Panc1 (cell line): Measurements from ENCODE around the gene ANO6.

Experiments used
- POLR2AphosphoS5 ChIP-seq: IDR thresholded peaks from 2 replicates; pipeline ENCODE4 v1.6.1; 2012; ENCODE audit warnings: mild to moderate bottlenecking, low read depth, low read length, moderate library complexity
- SIN3A ChIP-seq: IDR thresholded peaks from 2 replicates; pipeline ENCODE4 v1.6.1; 2012; ENCODE audit warnings: low read depth, mild to moderate bottlenecking, low read length, moderate library complexity, borderline replicate concordance; ENCODE audit not compliant: insufficient read depth
- TF ChIP-seq, protein P1 (sequence below): fragments of 450-650 bp; IDR thresholded peaks from 2 replicates; pipeline ENCODE4 v1.5.1; 2017; ENCODE audit warnings: mild to moderate bottlenecking

DNA sequence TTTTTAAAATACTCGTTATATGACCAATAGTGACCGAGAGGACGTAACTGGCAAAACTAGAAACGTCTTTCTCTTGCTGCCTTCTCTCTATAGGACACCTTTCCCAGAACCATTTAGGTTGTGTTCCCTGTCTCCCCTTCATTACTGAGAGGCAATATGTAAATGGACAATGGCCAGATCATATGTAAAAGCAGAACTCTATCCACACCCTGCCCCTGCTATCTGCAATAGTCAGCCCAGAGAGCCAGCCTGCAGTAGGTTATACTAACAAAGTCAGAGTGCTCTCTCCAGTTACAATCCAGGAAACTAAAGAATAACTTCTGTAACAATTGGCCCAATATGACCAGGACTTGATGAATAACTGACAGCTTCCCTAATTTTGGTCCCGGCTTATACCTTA is 216.8 kb downstream of the ANO6 start:
- TF ChIP-seq, protein P1, sequence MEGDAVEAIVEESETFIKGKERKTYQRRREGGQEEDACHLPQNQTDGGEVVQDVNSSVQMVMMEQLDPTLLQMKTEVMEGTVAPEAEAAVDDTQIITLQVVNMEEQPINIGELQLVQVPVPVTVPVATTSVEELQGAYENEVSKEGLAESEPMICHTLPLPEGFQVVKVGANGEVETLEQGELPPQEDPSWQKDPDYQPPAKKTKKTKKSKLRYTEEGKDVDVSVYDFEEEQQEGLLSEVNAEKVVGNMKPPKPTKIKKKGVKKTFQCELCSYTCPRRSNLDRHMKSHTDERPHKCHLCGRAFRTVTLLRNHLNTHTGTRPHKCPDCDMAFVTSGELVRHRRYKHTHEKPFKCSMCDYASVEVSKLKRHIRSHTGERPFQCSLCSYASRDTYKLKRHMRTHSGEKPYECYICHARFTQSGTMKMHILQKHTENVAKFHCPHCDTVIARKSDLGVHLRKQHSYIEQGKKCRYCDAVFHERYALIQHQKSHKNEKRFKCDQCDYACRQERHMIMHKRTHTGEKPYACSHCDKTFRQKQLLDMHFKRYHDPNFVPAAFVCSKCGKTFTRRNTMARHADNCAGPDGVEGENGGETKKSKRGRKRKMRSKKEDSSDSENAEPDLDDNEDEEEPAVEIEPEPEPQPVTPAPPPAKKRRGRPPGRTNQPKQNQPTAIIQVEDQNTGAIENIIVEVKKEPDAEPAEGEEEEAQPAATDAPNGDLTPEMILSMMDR: no peak
- TF ChIP-seq SIN3A: no peak
- TF ChIP-seq POLR2AphosphoS5: no peak
